ENCODE results near the gene TASL.

The TASL gene

DNA sequence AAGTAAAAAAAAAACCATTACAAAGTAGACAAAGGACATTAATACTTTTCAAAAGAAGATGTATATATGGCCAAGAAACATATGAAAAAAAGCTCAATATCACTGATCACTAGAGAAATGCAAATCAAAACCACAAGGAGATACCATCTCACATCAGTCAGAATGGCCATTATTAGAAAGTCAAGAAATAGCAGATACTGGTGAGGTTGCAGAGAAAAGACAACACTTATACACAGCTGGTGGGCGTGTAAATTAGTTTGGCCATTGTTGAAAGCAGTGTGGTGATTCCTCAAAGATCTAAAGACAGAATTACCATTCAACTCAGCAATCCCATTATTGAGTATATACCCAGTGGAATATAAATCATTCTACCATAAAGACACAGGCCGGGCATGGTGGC is 39.3 kb downstream of the TASL start:
- H3K4me1 ChIP-seq = peaks cover 12% of the 10 kb centered on the region; the same call in 1 of the 2 replicates
- H3K36me3 ChIP-seq = peaks cover 41% of the 10 kb centered on the region
- no peak overlapping the region for H3K4me2 ChIP-seq
- H3K27me3 ChIP-seq = no peaks in the 10 kb centered on the region
- peaks cover 38% of the 10 kb centered on the region for H3K9me3 ChIP-seq
- H3K9ac ChIP-seq = no peak overlapping the region
- H3K27ac ChIP-seq = no peak overlapping the region
- TF ChIP-seq Cebpa-rat (IDR thresholded peaks at IDR 0.05) = no peak
- peaks cover 40% of the 10 kb centered on the region; the same call in 1 of the 2 replicates for H4K20me1 ChIP-seq
- H3K4me3 ChIP-seq = no peak overlapping the region

DNA sequence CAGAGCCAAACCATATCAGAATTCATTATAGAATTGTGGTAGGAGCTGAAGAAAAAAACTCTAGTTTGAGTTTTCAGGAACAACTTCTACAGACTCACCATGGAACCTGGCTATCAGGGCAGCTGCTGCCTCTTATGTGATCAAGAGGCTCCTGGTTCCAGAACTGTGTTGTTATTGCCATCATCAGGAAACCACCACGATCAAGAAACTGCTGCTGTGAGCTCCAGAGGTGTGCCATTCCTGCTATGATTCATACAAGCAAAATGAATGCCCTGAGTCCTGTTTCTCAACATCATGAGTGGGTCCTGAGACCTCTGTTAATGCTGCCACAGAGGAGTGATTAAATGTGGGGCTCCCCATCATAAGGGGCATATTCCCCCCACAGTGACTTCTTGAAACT is 43.7 kb downstream of the TASL start:
- Histone ChIP-seq H3K27ac (no peak overlapping the region), H3K4me1 (peaks cover 16% of the 10 kb centered on the region; the same call in 1 of the 2 replicates), H3K27me3 (no peaks in the 10 kb centered on the region), H4K20me1 (peaks cover 37% of the 10 kb centered on the region; the same call in 1 of the 2 replicates), H3K36me3 (peaks cover 40% of the 10 kb centered on the region), H3K9me3 (peaks cover 24% of the 10 kb centered on the region), H3K9ac (no peak overlapping the region), H3K4me3 (no peak overlapping the region), H3K4me2 (no peak overlapping the region)
- TF ChIP-seq Cebpa-rat (IDR thresholded peaks at IDR 0.05) = no peak

DNA sequence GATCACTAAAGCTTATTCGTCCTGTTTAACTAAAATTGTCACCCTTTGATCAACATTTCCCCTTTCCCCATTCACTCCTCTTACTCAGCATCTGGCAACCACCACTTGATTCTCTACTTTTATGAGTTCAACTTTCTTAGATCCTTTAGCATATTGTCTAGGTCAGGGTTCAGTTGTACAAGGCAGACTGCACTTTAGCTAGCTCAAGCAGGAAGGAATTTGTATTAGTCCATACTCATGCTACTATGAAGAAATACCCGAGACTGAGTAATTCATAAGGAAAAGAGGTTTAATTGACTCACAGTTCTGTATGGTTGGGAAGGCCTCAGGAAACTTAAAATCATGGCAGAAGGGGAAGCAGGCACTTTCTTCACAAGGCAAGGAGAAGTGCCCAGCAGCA is 44.3 kb downstream of the TASL start:
- H3K36me3 ChIP-seq = peaks cover 42% of the 10 kb centered on the region
- H3K27me3 ChIP-seq = no peaks in the 10 kb centered on the region
- peaks cover 31% of the 10 kb centered on the region; the same call in 1 of the 2 replicates for H4K20me1 ChIP-seq
- H3K27ac ChIP-seq = no peak overlapping the region
- no peak for TF ChIP-seq Cebpa-rat (IDR thresholded peaks at IDR 0.05)
- H3K9me3 ChIP-seq = peaks cover 25% of the 10 kb centered on the region
- no peak overlapping the region for H3K4me2 ChIP-seq
- H3K4me3 ChIP-seq = no peak overlapping the region
- no peak overlapping the region for H3K9ac ChIP-seq
- peaks cover 16% of the 10 kb centered on the region; the same call in 1 of the 2 replicates for H3K4me1 ChIP-seq

DNA sequence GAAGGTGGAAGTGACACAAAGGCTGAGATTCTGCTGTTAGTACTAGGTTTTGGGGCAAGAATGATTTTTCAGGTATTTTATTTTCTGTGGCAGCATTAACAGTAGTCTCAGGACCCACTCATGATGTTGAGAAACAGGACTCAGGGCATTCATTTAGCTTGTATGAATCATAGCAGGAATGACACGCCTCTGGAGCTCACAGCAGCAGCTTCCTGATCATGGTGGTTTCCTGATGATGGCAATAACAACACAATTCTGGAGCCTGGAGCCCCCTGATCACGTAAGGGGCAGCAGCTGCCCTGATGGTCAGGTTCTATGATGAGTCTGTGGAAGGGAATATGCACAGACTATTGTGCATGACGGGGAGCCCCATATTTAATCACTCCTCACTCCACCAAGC is 47.0 kb downstream of the TASL start:
- peaks cover 54% of the 10 kb centered on the region for H3K36me3 ChIP-seq
- no peak overlapping the region for H3K9ac ChIP-seq
- peaks cover 34% of the 10 kb centered on the region for H3K9me3 ChIP-seq
- peaks cover 10% of the 10 kb centered on the region; the same call in 1 of the 2 replicates for H4K20me1 ChIP-seq
- H3K27ac ChIP-seq = no peak overlapping the region
- TF ChIP-seq Cebpa-rat (IDR thresholded peaks at IDR 0.05) = no peak
- no peak overlapping the region for H3K4me3 ChIP-seq
- no peaks in the 10 kb centered on the region for H3K27me3 ChIP-seq
- no peak overlapping the region for H3K4me2 ChIP-seq
- 0 out of 2 replicates have a peak, but pooled peaks cover 5% of the 10 kb centered on the region for H3K4me1 ChIP-seq

DNA sequence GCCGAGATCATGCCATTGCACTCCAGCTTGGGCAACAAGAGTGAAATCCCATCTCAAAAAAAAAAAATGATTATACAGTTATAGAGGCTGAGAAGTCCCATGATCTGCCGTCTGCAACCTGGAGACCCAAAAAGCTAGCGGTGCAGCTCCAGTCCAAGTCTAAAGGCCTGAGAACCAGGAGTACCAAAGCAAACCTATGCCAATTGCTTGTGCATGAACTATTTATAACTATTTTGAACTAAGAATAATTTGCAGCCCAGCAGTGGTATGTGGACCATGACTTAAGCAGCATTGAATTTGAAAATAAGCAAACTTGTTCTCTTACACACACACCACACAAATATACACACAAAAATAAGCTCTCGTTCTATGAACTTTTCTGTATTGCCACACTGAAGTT is 51.8 kb downstream of the TASL start:
- no peak overlapping the region for H3K27ac ChIP-seq
- H3K9me3 ChIP-seq = peaks cover 31% of the 10 kb centered on the region
- no peaks in the 10 kb centered on the region for H3K27me3 ChIP-seq
- H3K4me1 ChIP-seq = 0 out of 2 replicates have a peak, but pooled peaks cover 2% of the 10 kb centered on the region
- H3K9ac ChIP-seq = no peak overlapping the region
- no peak for TF ChIP-seq Cebpa-rat (IDR thresholded peaks at IDR 0.05)
- no peaks in the 10 kb centered on the region for H4K20me1 ChIP-seq
- H3K4me3 ChIP-seq = no peak overlapping the region
- H3K36me3 ChIP-seq = peaks cover 50% of the 10 kb centered on the region
- no peak overlapping the region for H3K4me2 ChIP-seq

DNA sequence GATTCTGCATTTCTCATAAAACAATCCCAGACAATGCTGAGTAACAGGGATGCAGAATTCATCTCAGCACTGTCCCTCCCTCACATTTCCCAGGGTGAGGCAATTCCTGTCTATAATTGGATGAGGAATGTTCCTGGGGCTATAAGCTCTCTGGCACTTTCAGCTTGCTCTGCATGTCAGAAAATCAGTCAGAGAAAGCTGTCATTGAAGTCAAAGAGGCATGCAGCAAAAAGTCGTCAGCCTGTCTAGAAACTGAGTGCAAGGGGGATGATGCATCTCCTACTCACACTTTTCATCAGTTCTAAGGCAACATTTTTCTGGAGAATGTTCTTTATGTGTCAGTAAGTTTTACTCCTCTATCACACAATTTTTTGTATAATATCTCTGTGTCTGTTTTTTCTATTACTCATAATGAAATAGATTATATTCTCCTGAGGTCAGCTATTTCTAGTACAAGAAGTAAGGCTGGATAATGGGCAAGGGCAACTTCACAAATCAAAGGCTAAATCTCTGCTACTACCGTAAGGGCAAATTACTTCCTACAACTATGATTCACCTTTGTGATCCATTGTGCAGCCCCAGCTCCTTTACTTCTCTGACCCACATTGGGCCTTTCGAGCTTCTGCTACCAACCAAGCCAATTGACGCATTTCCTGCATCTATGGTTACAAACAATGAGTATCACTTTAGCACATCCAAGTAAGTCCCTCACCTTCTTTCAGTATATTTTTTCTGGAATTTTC is 56.0 kb downstream of the TASL start:
- TF ChIP-seq Cebpa-rat (IDR thresholded peaks at IDR 0.05) = no peak
- Histone ChIP-seq H3K27me3 (no peaks in the 10 kb centered on the region), H3K4me2 (no peak overlapping the region), H3K9ac (no peak overlapping the region), H3K4me1 (0 out of 2 replicates have a peak, but pooled peaks cover 7% of the 10 kb centered on the region), H3K4me3 (no peak overlapping the region), H3K27ac (no peak overlapping the region), H3K9me3 (peaks cover 6% of the 10 kb centered on the region; the same call in 1 of the 2 replicates), H4K20me1 (no peaks in the 10 kb centered on the region), H3K36me3 (peaks cover 22% of the 10 kb centered on the region)

DNA sequence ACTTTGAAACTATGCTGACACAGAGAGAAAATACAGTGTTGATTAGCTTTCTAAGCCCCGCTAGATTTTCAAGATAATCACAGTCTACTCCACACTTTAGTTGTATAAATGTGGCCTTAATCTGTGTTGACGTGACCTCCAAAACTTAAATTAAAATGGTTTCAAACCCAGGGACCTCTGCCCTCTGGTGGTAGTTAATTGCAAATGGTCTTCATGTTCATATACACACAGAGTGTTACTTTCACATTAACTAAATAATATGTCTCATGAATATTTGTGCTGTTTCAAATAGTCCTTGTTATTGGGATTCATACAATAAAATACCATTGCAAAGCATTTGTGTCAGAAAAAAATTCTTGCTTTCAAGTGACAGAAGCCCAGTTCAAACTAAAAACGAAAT is 64.3 kb downstream of the TASL start:
- Histone ChIP-seq H3K27ac (no peak overlapping the region), H3K4me3 (no peak overlapping the region), H3K9ac (no peak overlapping the region), H4K20me1 (no peaks in the 10 kb centered on the region), H3K4me2 (peak overlapping the region; percentile 73), H3K27me3 (no peaks in the 10 kb centered on the region), H3K4me1 (peaks cover 30% of the 10 kb centered on the region), H3K9me3 (peaks cover 11% of the 10 kb centered on the region), H3K36me3 (peaks cover 9% of the 10 kb centered on the region; the same call in 1 of the 2 replicates)
- no peak for TF ChIP-seq Cebpa-rat (IDR thresholded peaks at IDR 0.05)

All from BLaER1 (cell line).